Panc1 (cell line): ENCODE data around the gene KRAS.

Experiments used
- CTCF ChIP-seq: fragments of 450-650 bp; IDR thresholded peaks from 2 replicates; pipeline ENCODE4 v1.5.1; 2017; ENCODE audit warnings: mild to moderate bottlenecking
- POLR2AphosphoS5 ChIP-seq: IDR thresholded peaks from 2 replicates; pipeline ENCODE4 v1.6.1; 2012; ENCODE audit warnings: mild to moderate bottlenecking, low read depth, low read length, moderate library complexity
- REST ChIP-seq, 2 experiments: IDR thresholded peaks; 2 replicates each; pipeline ENCODE4 v1.6.1; 2011 to 2012; ENCODE audit warnings: low read depth in 2 of 2, control low read depth in 1 of 2, low read length in 1 of 2, mild to moderate bottlenecking in 1 of 2, moderate library complexity in 1 of 2; ENCODE audit not compliant: insufficient read depth in 1 of 2

- TF ChIP-seq CTCF (no peak), REST (IDR thresholded peaks at IDR 0.05; ENCODE audit: insufficient read depth in 1 of 2, low read depth in 2 of 2, low read length in 1 of 2) (no peak), POLR2AphosphoS5 (no peak)
Measured at GRCh38 chr12:25286837-25287236, 36.1 kb upstream of the KRAS start.
